Adipose tissue (tissue), 3 donors: ENCODE results near the gene PIK3R5. TPM values are rescaled to one million over a fixed set of nuclear protein-coding genes. Genes with fewer than 3 reads are reported as not detected.
"Not testable (repeated sequence)": the region's sequence is repeated elsewhere in the genome, so short reads cannot be mapped to it uniquely, and the experiment has no call there.

Experiments used
- H3K27ac ChIP-seq: one replicate; pipeline ENCODE4 v1.5.1; 2013; ENCODE audit warnings: low read depth, low read length
- WGBS, 3 donors: extraction: QIAGEN DNeasy Blood & Tissue Kit; methylation state at CpG; one replicate each; pipeline ENCODE4 v1.1.7; 2013; 5-methylcytosine and 5-hydroxymethylcytosine counted together
- polyA plus RNA-seq, 3 donors: library from polyadenylated mRNA; stranded (reverse); fragments of 200-250 nt; gene quantifications; one replicate each; pipeline ENCODE4 v1.2.3, GENCODE V29; 2013
- donor health status: healthy with polysubstance abuse.
- donor health status: Bipolar disorder and iron deficiency.
- donor health status: healthy.

Gene PIK3R5
- polyA plus RNA-seq, 3 donors, result 1.2 to 6.9 (median 3.9) TPM

DNA sequence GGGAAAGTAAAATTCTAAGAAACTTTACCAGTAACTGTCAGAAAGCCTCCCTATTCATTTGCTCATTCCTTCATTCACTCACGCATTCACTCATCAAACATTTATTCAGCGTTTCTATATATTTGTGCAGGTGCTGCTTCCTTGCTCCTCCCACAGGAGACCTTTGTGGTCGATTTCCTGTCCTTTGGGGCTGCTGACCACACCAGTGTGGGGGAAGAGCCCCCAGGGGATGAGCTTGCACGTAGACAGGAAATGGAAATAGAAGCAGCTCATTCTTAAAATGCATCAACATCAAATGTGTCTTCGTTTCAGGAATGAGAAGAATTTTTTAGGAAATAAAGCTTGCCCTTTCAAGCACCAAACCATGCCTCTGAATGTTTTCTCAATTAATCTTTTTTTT, 107.6 kb downstream of the PIK3R5 start:
- H3K27ac ChIP-seq, result no peak overlapping the region
- 17 to 23% (median 22%) methylated on average over 5 of the region's 5 CpGs for WGBS, 3 donors

GRCh38 chr17:8856869-8857575, 108.5 kb downstream of the PIK3R5 start:
- 23 to 37% (median 24%) methylated on average over 14 of the region's 14 CpGs for WGBS, 3 donors
- H3K27ac ChIP-seq, result no peak overlapping the region

GRCh38 chr17:8856205-8856603, 109.3 kb downstream of the PIK3R5 start:
- WGBS, 3 donors, result 77 to 95% (median 91%) methylated on average over 6 of the region's 6 CpGs
- not testable (repeated sequence) for H3K27ac ChIP-seq

GRCh38 chr17:8855477-8856204, 109.9 kb downstream of the PIK3R5 start:
- no peak overlapping the region for H3K27ac ChIP-seq
- 76 to 85% (median 81%) methylated on average over 17 of the region's 17 CpGs for WGBS, 3 donors

- 86 to 88% (median 87%) methylated on average over 5 of the region's 5 CpGs for WGBS, 3 donors
- no peak overlapping the region for H3K27ac ChIP-seq
These were observed 113.9 kb downstream of the PIK3R5 start for GRCh38 chr17:8851600-8851999.

- no peak overlapping the region for H3K27ac ChIP-seq
- WGBS, 3 donors, result 62 to 76% (median 75%) methylated on average over 4 of the region's 4 CpGs
These were observed 116.0 kb downstream of the PIK3R5 start for GRCh38 chr17:8849311-8850041.

DNA sequence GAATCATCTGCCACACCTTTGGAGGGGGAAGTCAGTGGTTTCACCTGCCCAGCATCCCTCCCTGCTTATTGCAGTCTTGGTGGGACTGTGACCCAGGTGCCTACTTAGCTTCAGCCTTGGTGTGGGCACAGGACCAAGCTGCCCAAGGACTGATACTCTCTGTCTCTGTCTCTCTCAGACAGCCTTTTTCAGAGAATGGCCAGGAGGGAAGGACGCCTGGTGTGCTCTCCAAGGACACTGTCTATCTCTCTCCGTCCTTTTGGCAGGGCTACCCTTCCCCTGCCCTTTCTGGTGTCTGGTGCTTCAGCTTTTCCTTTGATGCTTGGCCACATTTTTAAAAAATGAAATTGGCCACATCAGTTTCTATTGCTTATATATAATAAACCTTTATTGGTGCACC, 117.6 kb downstream of the PIK3R5 start:
- 70 to 91% (median 87%) methylated on average over 2 of the region's 2 CpGs for WGBS, 3 donors
- H3K27ac ChIP-seq, result no peak overlapping the region

DNA sequence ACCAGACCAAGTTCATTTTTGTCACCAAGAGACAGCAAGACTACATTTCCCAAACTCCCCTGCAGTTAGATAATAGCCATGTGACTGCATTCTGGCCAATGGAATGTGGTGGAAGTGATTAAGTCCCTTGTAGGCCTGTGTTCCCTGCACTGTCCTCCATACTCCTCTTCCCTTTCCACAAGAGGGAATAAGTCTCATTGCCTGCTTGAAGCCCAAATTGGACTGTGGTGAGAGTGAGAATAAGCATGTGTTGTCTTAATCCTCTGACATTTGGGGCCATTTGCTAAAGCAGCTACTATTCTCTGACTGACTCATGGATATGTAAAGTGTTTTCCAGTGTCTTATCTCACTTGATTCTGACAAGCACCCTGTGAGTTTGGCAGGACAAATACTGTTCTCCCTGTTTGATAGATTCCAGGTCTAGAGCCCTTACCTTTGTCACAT, 118.7 kb downstream of the PIK3R5 start:
- no peak overlapping the region for H3K27ac ChIP-seq

- 80 to 90% (median 82%) methylated on average over 9 of the region's 9 CpGs for WGBS, 3 donors
- no peak overlapping the region for H3K27ac ChIP-seq
These were observed 121.0 kb downstream of the PIK3R5 start for GRCh38 chr17:8844229-8845218.

- H3K27ac ChIP-seq, result no peak overlapping the region
- WGBS, 3 donors, result 26 to 35% (median 33%) methylated on average over 2 of the region's 2 CpGs
These were observed 122.2 kb downstream of the PIK3R5 start for GRCh38 chr17:8843344-8843743.

GRCh38 chr17:8841844-8842243, 123.7 kb downstream of the PIK3R5 start:
- WGBS, 3 donors, result 64 to 76% (median 71%) methylated on average over 4 of the region's 4 CpGs
- no peak overlapping the region for H3K27ac ChIP-seq

DNA sequence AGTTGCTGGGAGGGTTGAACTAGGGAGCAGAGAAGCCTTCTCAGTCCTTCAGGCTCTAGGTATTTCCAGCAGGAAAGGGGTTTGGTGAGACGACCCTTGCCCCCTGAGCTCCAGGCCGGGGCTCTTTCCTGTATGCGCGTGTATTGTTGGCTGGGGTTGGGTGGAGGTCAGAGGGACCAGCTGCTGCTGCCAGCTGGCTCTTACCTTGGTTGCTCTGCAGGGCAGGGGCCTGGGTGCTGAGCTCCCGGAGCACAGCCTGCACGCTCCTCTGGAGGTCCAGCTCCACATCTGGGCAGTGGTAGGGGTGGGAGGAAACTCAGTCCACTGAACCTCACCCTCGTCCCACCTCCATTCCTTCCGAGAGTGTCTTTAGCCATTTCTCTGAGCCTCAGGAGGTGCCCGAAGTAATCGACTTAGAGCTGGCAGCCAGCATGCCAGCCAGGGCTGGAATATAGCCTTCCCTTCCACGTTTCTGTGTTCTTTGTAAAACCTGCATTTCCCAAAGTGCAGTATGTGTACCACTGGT, 126.0 kb downstream of the PIK3R5 start:
- no peak overlapping the region for H3K27ac ChIP-seq
- WGBS, 3 donors, result 47 to 82% (median 64%) methylated on average over 11 of the region's 11 CpGs

DNA sequence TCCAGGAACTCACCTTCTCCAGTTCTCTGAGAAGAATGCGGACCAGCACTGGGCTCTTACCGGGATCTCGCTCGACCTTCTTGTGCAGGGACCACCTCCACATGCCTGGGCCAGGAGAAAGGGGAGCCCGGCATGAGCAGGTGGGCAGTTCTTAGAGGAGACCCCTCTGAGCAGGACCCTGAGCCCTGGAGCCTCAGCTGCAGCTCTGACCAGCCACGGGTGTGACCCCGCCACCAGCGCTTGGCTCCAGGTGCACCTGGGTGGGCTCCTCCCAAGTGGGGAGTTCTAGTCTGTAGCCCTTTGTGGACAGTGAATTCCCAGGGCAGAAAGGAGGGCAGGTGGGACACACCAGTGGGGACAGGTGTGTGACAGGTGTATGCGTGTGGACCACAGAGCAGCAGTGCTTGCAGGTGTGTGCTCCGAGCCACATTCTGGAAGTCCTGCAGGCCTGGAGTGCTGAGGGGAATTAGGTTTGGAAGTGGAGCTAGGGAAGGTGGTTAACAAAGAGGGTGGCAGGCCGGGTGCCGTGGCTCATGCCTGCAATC, 126.9 kb downstream of the PIK3R5 start:
- 86 to 95% (median 94%) methylated on average over 12 of the region's 12 CpGs for WGBS, 3 donors
- H3K27ac ChIP-seq, result no peak overlapping the region

DNA sequence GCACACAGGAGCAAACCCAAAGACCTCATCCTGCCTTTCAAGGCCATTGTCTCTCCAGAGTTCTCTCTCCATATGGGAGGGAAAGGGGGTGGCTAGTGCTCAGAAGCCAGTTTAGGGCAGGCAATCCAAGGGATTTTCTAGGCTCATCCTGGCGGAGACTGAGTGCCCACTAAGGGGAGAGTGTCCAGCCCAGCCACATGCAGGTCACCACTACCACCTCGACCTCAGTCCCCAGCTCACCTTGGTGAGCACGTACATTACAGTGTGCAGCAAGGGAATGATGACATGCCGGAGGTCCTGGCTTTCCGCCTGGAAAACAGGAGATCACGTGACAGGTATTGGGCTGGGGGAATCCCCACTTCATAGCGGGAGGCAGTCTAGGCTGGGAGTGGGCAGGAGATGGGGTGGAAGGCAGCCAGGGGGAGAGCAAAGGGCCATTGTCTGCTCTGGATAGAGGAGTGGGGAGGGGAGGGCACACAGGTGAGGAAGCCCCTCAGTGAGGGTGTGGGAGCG, 127.9 kb downstream of the PIK3R5 start:
- 28 to 52% (median 50%) methylated on average over 8 of the region's 8 CpGs for WGBS, 3 donors
- H3K27ac ChIP-seq, result no peak overlapping the region

DNA sequence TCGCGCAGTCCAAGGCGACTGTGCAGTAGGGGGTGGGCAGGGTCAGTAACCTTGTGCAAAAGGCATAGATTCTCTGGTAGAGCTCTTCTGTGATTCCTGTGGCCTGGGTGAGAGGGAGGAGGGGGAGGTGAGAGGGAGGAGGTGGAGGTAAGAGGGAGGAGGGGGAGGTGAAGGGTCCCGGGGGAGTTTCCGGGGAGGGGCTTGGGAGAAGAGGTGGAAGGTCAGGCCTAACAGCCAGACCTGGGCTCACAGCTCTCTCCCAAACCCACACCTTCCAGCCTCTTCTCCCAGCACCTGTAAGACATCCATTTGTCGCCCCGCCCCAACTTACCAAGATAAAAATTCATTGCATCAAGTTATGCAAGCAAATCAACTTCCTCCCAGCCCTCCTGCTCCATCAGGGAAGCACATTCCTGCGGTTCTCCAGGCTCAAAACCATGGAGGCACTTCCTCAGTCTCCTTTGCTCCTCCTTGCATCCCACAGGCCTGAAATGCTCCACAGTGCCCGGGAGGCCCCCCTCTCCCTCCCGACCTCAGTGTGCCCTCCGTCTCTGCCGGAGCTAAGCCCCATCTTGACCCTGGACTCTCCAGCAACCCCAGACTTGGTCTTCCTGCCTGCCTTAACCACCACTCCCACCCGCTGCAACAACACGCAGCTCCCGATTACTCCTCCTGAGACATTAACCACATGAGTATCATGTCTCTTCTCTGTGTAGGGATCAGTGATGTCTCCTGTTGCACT, 128.5 kb downstream of the PIK3R5 start:
- WGBS, 3 donors, result 72 to 74% (median 74%) methylated on average over 13 to 15 of the region's 15 CpGs
- no peak overlapping the region for H3K27ac ChIP-seq

GRCh38 chr17:8835631-8836364, 129.7 kb downstream of the PIK3R5 start:
- H3K27ac ChIP-seq, result no peak overlapping the region
- WGBS, 3 donors, result 85 to 95% (median 91%) methylated on average over 6 of the region's 6 CpGs
